Measurements from ENCODE around the gene PCLO. TPM values are rescaled to one million over a fixed set of nuclear protein-coding genes. Genes with fewer than 3 reads are reported as not detected.
"Not testable (repeated sequence)": the region's sequence is repeated elsewhere in the genome, so short reads cannot be mapped to it uniquely, and the experiment has no call there.

Gene PCLO
- total RNA-seq, 1 experiment from 2014 or later, result 3.1 TPM

GRCh38 chr7:82713506-82713905, 449.2 kb downstream of the PCLO start:
- H3K27ac ChIP-seq (ENCODE audit: insufficient read length, low read depth, low read length), result no peak overlapping the region
- H3K79me2 ChIP-seq (ENCODE audit: insufficient read depth, low read length), result no peaks in the 10 kb centered on the region
- WGBS (ENCODE audit: extremely low coverage, insufficient read length, low lambda C conversion rate), result no CpG with 5 or more reads among the region's 2 CpGs
- H3K27ac Mint-ChIP-seq, result no peak overlapping the region
- H3K36me3 Mint-ChIP-seq (ENCODE audit: insufficient read depth in 1 of 3, low read depth in 3 of 3), result no peaks in the 10 kb centered on the region
- H3K4me2 ChIP-seq (ENCODE audit: insufficient read depth, insufficient read length, low read length), result no peak overlapping the region
- no peak overlapping the region for H3K56ac ChIP-seq (ENCODE audit: insufficient read length, low read depth, low read length)
- no peak overlapping the region for H4K8ac ChIP-seq (replicated peaks; ENCODE audit: insufficient read length, low read depth, low read length)
- no peak overlapping the region for H3K4me3 Mint-ChIP-seq
- no peak overlapping the region for H3K9ac ChIP-seq (ENCODE audit: extremely low read depth, insufficient read length, low read length)
- H4K5ac ChIP-seq (ENCODE audit: insufficient read length, low read depth, low read length), result no peak overlapping the region
- no peak overlapping the region for H2BK15ac ChIP-seq (ENCODE audit: low read depth, low read length)
- no peaks in the 10 kb centered on the region for H3K4me1 Mint-ChIP-seq
- no peak overlapping the region for H2BK20ac ChIP-seq (ENCODE audit: low read depth, low read length, poor library complexity, severe bottlenecking)
- no peak overlapping the region for H3K23ac ChIP-seq (ENCODE audit: insufficient read length, low read depth, low read length)
- no peak overlapping the region for H2BK5ac ChIP-seq (ENCODE audit: insufficient read length, low read length)
- no peak overlapping the region for H2BK120ac ChIP-seq (ENCODE audit: low read depth, low read length, poor library complexity, severe bottlenecking)
- no peak overlapping the region for H3K14ac ChIP-seq (ENCODE audit: insufficient read depth, low read length)
- H3K23me2 ChIP-seq (ENCODE audit: insufficient read length, low read depth, low read length, poor library complexity, severe bottlenecking), result no peaks in the 10 kb centered on the region
- H3K4me1 ChIP-seq (ENCODE audit: insufficient read depth, low read length), result no peaks in the 10 kb centered on the region
- no peak overlapping the region for H2AFZ ChIP-seq (ENCODE audit: low read length)
- no peak overlapping the region for H4K91ac ChIP-seq (ENCODE audit: insufficient read length, low read depth, low read length)
- no peak overlapping the region for H2AK5ac ChIP-seq (ENCODE audit: insufficient read length, low read length)
- H3K9me3 ChIP-seq (ENCODE audit: control insufficient read depth, low read depth, low read length), result no peaks in the 10 kb centered on the region
- H3K27me3 ChIP-seq (ENCODE audit: insufficient read depth, low read length), result no peaks in the 10 kb centered on the region
- no peak overlapping the region for H3K4ac ChIP-seq (ENCODE audit: low read depth, low read length)
- no peaks in the 10 kb centered on the region for H4K20me1 ChIP-seq (ENCODE audit: control insufficient read depth, insufficient read depth, insufficient read length)
- no peaks in the 10 kb centered on the region; a peak in 1 of 5 replicates for H3K9me3 Mint-ChIP-seq
- no peak overlapping the region for H3T11ph ChIP-seq (ENCODE audit: low read length)
- no peaks in the 10 kb centered on the region for H3K79me1 ChIP-seq (ENCODE audit: insufficient read depth, low read depth, low read length, poor library complexity, severe bottlenecking)
- H3K27me3 Mint-ChIP-seq (ENCODE audit: low read depth), result no peaks in the 10 kb centered on the region
- no peak overlapping the region for H2BK12ac ChIP-seq (ENCODE audit: insufficient read length, low read depth, low read length)
- no peak for DNase-seq
- TF ChIP-seq, protein P1, sequence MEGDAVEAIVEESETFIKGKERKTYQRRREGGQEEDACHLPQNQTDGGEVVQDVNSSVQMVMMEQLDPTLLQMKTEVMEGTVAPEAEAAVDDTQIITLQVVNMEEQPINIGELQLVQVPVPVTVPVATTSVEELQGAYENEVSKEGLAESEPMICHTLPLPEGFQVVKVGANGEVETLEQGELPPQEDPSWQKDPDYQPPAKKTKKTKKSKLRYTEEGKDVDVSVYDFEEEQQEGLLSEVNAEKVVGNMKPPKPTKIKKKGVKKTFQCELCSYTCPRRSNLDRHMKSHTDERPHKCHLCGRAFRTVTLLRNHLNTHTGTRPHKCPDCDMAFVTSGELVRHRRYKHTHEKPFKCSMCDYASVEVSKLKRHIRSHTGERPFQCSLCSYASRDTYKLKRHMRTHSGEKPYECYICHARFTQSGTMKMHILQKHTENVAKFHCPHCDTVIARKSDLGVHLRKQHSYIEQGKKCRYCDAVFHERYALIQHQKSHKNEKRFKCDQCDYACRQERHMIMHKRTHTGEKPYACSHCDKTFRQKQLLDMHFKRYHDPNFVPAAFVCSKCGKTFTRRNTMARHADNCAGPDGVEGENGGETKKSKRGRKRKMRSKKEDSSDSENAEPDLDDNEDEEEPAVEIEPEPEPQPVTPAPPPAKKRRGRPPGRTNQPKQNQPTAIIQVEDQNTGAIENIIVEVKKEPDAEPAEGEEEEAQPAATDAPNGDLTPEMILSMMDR (conservative IDR thresholded peaks at IDR 0.05), result no peak
- no peak overlapping the region for H3K18ac ChIP-seq (ENCODE audit: insufficient read length, low read depth, low read length)

DNA sequence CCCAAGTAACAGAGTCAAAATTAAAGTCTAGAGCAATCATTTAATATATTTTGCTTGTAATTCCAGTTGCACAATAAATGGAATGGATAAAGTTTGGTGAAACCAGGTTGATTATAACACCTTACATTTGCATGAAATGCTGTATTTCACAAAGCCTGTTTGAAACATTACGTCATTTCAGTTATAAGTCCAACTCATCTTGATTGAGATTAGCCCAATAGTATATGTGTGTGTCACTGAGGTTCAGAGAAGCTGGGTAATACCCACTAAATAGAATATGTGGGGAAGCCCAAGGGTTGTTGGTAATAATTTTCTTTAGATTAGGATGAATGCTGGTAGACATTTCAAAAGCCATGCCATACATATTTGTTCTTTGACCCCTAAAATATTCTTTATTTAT, 456.3 kb downstream of the PCLO start:
- not testable (repeated sequence) for H3K27ac Mint-ChIP-seq; H3K9me3 ChIP-seq (ENCODE audit: control insufficient read depth, low read depth, low read length); H4K5ac ChIP-seq (ENCODE audit: insufficient read length, low read depth, low read length); H3K27ac ChIP-seq (ENCODE audit: insufficient read length, low read depth, low read length); H4K20me1 ChIP-seq (ENCODE audit: control insufficient read depth, insufficient read depth, insufficient read length); H2BK12ac ChIP-seq (ENCODE audit: insufficient read length, low read depth, low read length); H3K18ac ChIP-seq (ENCODE audit: insufficient read length, low read depth, low read length); DNase-seq; H3T11ph ChIP-seq (ENCODE audit: low read length); H3K4me1 ChIP-seq (ENCODE audit: insufficient read depth, low read length); H3K27me3 Mint-ChIP-seq (ENCODE audit: low read depth); H3K9ac ChIP-seq (ENCODE audit: extremely low read depth, insufficient read length, low read length); H3K79me1 ChIP-seq (ENCODE audit: insufficient read depth, low read depth, low read length, poor library complexity, severe bottlenecking); H3K4me2 ChIP-seq (ENCODE audit: insufficient read depth, insufficient read length, low read length); H2AK5ac ChIP-seq (ENCODE audit: insufficient read length, low read length); H3K36me3 Mint-ChIP-seq (ENCODE audit: insufficient read depth in 1 of 3, low read depth in 3 of 3); H2BK15ac ChIP-seq (ENCODE audit: low read depth, low read length); H3K23me2 ChIP-seq (ENCODE audit: insufficient read length, low read depth, low read length, poor library complexity, severe bottlenecking); H2BK120ac ChIP-seq (ENCODE audit: low read depth, low read length, poor library complexity, severe bottlenecking); H3K56ac ChIP-seq (ENCODE audit: insufficient read length, low read depth, low read length); H4K91ac ChIP-seq (ENCODE audit: insufficient read length, low read depth, low read length); H3K27me3 ChIP-seq (ENCODE audit: insufficient read depth, low read length); H2BK20ac ChIP-seq (ENCODE audit: low read depth, low read length, poor library complexity, severe bottlenecking); H3K4me3 Mint-ChIP-seq; H2BK5ac ChIP-seq (ENCODE audit: insufficient read length, low read length); H3K23ac ChIP-seq (ENCODE audit: insufficient read length, low read depth, low read length); H3K9me3 Mint-ChIP-seq; H3K14ac ChIP-seq (ENCODE audit: insufficient read depth, low read length); H4K8ac ChIP-seq (replicated peaks; ENCODE audit: insufficient read length, low read depth, low read length); H3K4ac ChIP-seq (ENCODE audit: low read depth, low read length); H3K79me2 ChIP-seq (ENCODE audit: insufficient read depth, low read length); H2AFZ ChIP-seq (ENCODE audit: low read length)
- WGBS (ENCODE audit: extremely low coverage, insufficient read length, low lambda C conversion rate), result no CpG with 5 or more reads among the region's 1 CpG
- H3K4me1 Mint-ChIP-seq, result peaks cover 3 to 15% of the 10 kb centered on the region in 2 experiments; a peak in 3 of 4 replicates
